Activated T-helper 2 cell treated with anti-CD3 and anti-CD28 coated beads, Interferon-gamma antibody, Interleukin-2, Interleukin-4, amounts not matched to agents 10 μg/mL and 5 μg/mL and 100 μg/mL, durations not matched to agents 14 hours and 24 hours and 36 hours (primary cell): ENCODE measurements around the gene INTS6. TPM values are rescaled to one million over a fixed set of nuclear protein-coding genes. Genes with fewer than 3 reads are reported as not detected.

ENCODE experiments used
- DNase-seq: peaks from one replicate; pipeline ENCODE4 v3.0.0; 2021; ENCODE audit warnings: low spot score
- H3K27ac Mint-ChIP-seq: one replicate; pipeline ENCODE4 v1.8.0; 2021; ENCODE audit warnings: mixed read lengths
- H3K27me3 Mint-ChIP-seq: one replicate; pipeline ENCODE4 v1.8.0; 2021; ENCODE audit warnings: low read depth, mixed read lengths
- H3K36me3 Mint-ChIP-seq: one replicate; pipeline ENCODE4 v1.8.0; 2021; ENCODE audit warnings: low read depth, mixed read lengths
- H3K4me1 Mint-ChIP-seq: one replicate; pipeline ENCODE4 v1.8.0; 2021; ENCODE audit warnings: low read depth, mixed read lengths
- H3K4me3 Mint-ChIP-seq: one replicate; pipeline ENCODE4 v1.8.0; 2021; ENCODE audit warnings: low read depth, mild to moderate bottlenecking, moderate library complexity, mixed read lengths
- H3K9me3 Mint-ChIP-seq: one replicate; pipeline ENCODE4 v1.8.0; 2021; ENCODE audit warnings: mixed read lengths
- intact Hi-C: fragments of 100-400 bp; cut with micrococcal nuclease; formaldehyde crosslinking; loops from one replicate; pipeline ENCODE4 v1.15.1; 2023
- total RNA-seq: library from RNA; stranded (reverse); gene quantifications from 2 replicates; pipeline ENCODE4 v1.2.3, GENCODE V29; 2022

Gene INTS6
- total RNA-seq, 1 donor from 2014 or later, result 55.9 TPM

DNA sequence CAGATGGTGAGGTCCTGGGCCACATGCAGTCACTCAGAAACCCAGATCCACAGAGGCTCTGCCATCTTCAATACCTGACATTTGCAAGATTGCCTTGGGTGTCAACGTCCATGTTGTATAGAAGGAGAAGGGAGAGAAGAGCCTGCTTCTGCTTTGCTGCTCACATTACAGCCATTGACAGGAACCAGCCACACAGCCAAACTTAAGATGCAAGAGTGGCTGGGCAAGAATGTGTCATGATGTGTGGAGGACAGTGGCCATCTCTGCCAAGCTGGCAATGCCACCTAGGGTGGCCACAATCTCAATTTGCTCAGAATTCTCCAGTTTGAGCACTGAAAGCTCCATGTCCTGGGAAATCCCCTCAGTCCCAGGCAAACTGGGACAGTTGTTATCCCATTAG lies 139.2 kb downstream of the INTS6 start:
- no peaks in the 10 kb centered on the region for H3K9me3 Mint-ChIP-seq
- no peaks in the 10 kb centered on the region for H3K36me3 Mint-ChIP-seq
- H3K4me1 Mint-ChIP-seq, result no peaks in the 10 kb centered on the region
- DNase-seq, result no peak
- no peak overlapping the region for H3K27ac Mint-ChIP-seq
- no peak overlapping the region for H3K4me3 Mint-ChIP-seq
- intact Hi-C loops, result no loop called here
- peaks cover 13% of the 10 kb centered on the region for H3K27me3 Mint-ChIP-seq

GRCh38 chr13:51311957-51312520 lies 140.8 kb downstream of the INTS6 start:
- H3K27ac Mint-ChIP-seq, result no peak overlapping the region
- DNase-seq, result no peak
- H3K4me1 Mint-ChIP-seq, result no peaks in the 10 kb centered on the region
- peaks cover 18% of the 10 kb centered on the region for H3K27me3 Mint-ChIP-seq
- intact Hi-C loops, result no loop called here
- H3K36me3 Mint-ChIP-seq, result no peaks in the 10 kb centered on the region
- H3K9me3 Mint-ChIP-seq, result no peaks in the 10 kb centered on the region
- H3K4me3 Mint-ChIP-seq, result no peak overlapping the region

Other genes with a start within 250 kb of the INTS6 start
- 0.59 and 0.64 TPM in 2 replicates for gene FAM124A, start 230.6 kb downstream of the INTS6 start, total RNA-seq
- not detected in 2 replicates for gene SERPINE3, start 113.3 kb downstream of the INTS6 start, total RNA-seq
- 9.0 and 9.9 TPM in 2 replicates for gene WDFY2, start 131.4 kb upstream of the INTS6 start, total RNA-seq